K562 (cell line): ENCODE results near the gene MAPT. TPM values are rescaled to one million over a fixed set of nuclear protein-coding genes. Genes with fewer than 3 reads are reported as not detected.

Experiments
- ATAC-seq: fragments of 200-7000 bp; cut with Tn5 transposase; 3 replicates; pipeline ENCODE4 v1.9.1; 2020; ENCODE audit warnings: moderate library complexity
- BruUV-seq: library from RNA; stranded (reverse); fragments of 400-500 nt; replicated peaks from 2 replicates; lab custom pipeline; 2021; lab: Mats Ljungman, UMichigan
- CTCF ChIA-PET: fragments of 300-600 bp; formaldehyde crosslinking; extraction: SDS; loops from one replicate; lab custom pipeline; 2021; ENCODE audit warnings: low intra/inter-chr PET ratio; lab: Yijun Ruan, JAX
- POLR2A ChIA-PET: fragments of 300-600, 350-650 bp; sonication (Branson Sonifier 250); formaldehyde crosslinking; extraction: SDS; loops from one replicate; lab custom pipeline; 2021; ENCODE audit warnings: antibody characterized with exemption, inconsistent platforms; lab: Yijun Ruan, JAX
- DNase-seq, 4 experiments: peaks; one replicate each; pipeline versions ENCODE4 v3.0.0 to v3.0.0-alpha.2; 2011 to 2018; ENCODE audit warnings: low spot score in 3 of 4, mixed read lengths in 3 of 4; ENCODE audit errors: extremely low read depth in 1 of 4
- FAIRE-seq: peaks from 2 replicates; lab custom pipeline; 2011; peaks lifted over from hg19 to GRCh38; lab: Jason Lieb, UNC
- H2AFZ ChIP-seq: 2 replicates; pipeline ENCODE4 v1.6.0; 2011; ENCODE audit warnings: low read depth, low read length, control low read depth, inconsistent platforms
- H3K27ac ChIP-seq: fragments of 200-600 bp; 3 replicates; pipeline ENCODE4 v1.8.0; 2011; ENCODE audit warnings: low read depth, mild to moderate bottlenecking, control low read depth, inconsistent platforms, low read length, moderate library complexity, mixed read lengths; ENCODE audit errors: extremely low read depth
- H3K27me3 ChIP-seq, 2 experiments: fragments of 300-600 bp in 1 of 2; 2 replicates in 1 of 2; 3 replicates in 1 of 2; pipeline versions ENCODE4 v1.6.0 to v1.8.0; 2011; ENCODE audit warnings: inconsistent platforms in 2 of 2, low read length in 2 of 2, mild to moderate bottlenecking in 1 of 2, mixed read lengths in 1 of 2, moderate library complexity in 1 of 2; ENCODE audit not compliant: control insufficient read depth in 2 of 2, insufficient read depth in 2 of 2
- H3K36me3 ChIP-seq: fragments of 300-600 bp; 3 replicates; pipeline ENCODE4 v1.8.0; 2011; ENCODE audit warnings: mild to moderate bottlenecking, low read length, inconsistent platforms; ENCODE audit not compliant: control insufficient read depth, insufficient read depth
- H3K4me1 ChIP-seq, 2 experiments: fragments of 200-600 bp in 1 of 2; replicated peaks in 1 of 2; 2 replicates in 1 of 2; 3 replicates in 1 of 2; pipeline versions ENCODE4 v1.5.1 to v1.8.0; 2011; ENCODE audit warnings: inconsistent platforms in 2 of 2, low read length in 2 of 2, mild to moderate bottlenecking in 1 of 2, mixed read lengths in 1 of 2, moderate library complexity in 1 of 2; ENCODE audit not compliant: control insufficient read depth in 2 of 2, insufficient read depth in 2 of 2
- H3K4me2 ChIP-seq: 2 replicates; pipeline ENCODE4 v1.6.1; 2011; ENCODE audit warnings: low read length, control low read depth, inconsistent platforms, mixed read lengths; ENCODE audit not compliant: insufficient read depth
- H3K4me3 ChIP-seq: fragments of 200-600 bp; sonication (generic), shearing (Covaris generic); 2 replicates; pipeline ENCODE4 v1.5.1; 2016; ENCODE audit warnings: control low read depth, inconsistent platforms
- H3K79me2 ChIP-seq: fragments of 200-600 bp; 3 replicates; pipeline ENCODE4 v1.8.0; 2011; ENCODE audit warnings: low read length, inconsistent platforms; ENCODE audit not compliant: control insufficient read depth, insufficient read depth
- H3K9ac ChIP-seq, 2 experiments: 2 replicates each; pipeline versions ENCODE4 v1.6.0 to v1.6.1; 2011; ENCODE audit warnings: low read depth in 2 of 2, low read length in 2 of 2, control low read depth in 1 of 2, inconsistent platforms in 1 of 2, mild to moderate bottlenecking in 1 of 2, mixed read lengths in 1 of 2; ENCODE audit not compliant: insufficient read depth in 1 of 2
- H3K9me1 ChIP-seq: one replicate; pipeline ENCODE4 v1.6.0; 2011; ENCODE audit warnings: inconsistent platforms, mild to moderate bottlenecking, low read length, moderate library complexity; ENCODE audit not compliant: control insufficient read depth, insufficient read depth
- H3K9me3 ChIP-seq: replicated peaks from 2 replicates; pipeline ENCODE4 v1.5.1; 2011; ENCODE audit warnings: low read depth, low read length, inconsistent platforms; ENCODE audit not compliant: control insufficient read depth, insufficient read depth
- H4K20me1 ChIP-seq: replicated peaks from 2 replicates; pipeline ENCODE4 v1.6.1; 2011; ENCODE audit warnings: low read length, inconsistent platforms, mixed read lengths; ENCODE audit not compliant: control insufficient read depth, insufficient read depth
- CEBPB ChIP-seq: fragments of 450-650 bp; IDR thresholded peaks from 2 replicates; pipeline ENCODE4 v1.6.1; 2016; ENCODE audit warnings: missing genetic modification characterization, missing compliant biosample characterization
- CEBPG ChIP-seq, 3 experiments: fragments of 200-800 bp in 1 of 3; sonication (Bioruptor generic) in 1 of 3; sonication (generic) in 1 of 3; formaldehyde crosslinking in 1 of 3; IDR thresholded peaks in 2 of 3; conservative IDR thresholded peaks in 1 of 3; 2 replicates each; pipeline versions ENCODE4 v1.6.1 to v1.8.0; 2016 to 2022; ENCODE audit warnings: missing compliant biosample characterization in 2 of 3, missing genetic modification characterization in 2 of 3, mild to moderate bottlenecking in 1 of 3, missing genetic modification reagents in 1 of 3
- FOSL1 ChIP-seq: fragments of 200-800 bp; sonication (Bioruptor generic); conservative IDR thresholded peaks from 2 replicates; pipeline ENCODE4 v1.6.1; 2016; ENCODE audit warnings: missing genetic modification characterization, missing compliant biosample characterization
- FOXM1 ChIP-seq, 2 experiments: fragments of 450-650 bp in 1 of 2; sonication (generic) in 1 of 2; formaldehyde crosslinking in 1 of 2; IDR thresholded peaks; 2 replicates each; pipeline versions ENCODE4 v1.6.1 to v1.9.0; 2017 to 2022; ENCODE audit warnings: low read depth in 2 of 2, mild to moderate bottlenecking in 2 of 2, missing genetic modification reagents in 1 of 2, moderate library complexity in 1 of 2
- MCM2 ChIP-seq: fragments of 450-650 bp; IDR thresholded peaks from 2 replicates; pipeline ENCODE4 v1.6.1; 2017; ENCODE audit warnings: low read depth, mild to moderate bottlenecking
- TCFL5 ChIP-seq: fragments of 250-450 bp; sonication (Bioruptor Pico); conservative IDR thresholded peaks from 2 replicates; pipeline ENCODE4 v1.6.1; 2021; ENCODE audit warnings: mild to moderate bottlenecking, moderate library complexity, matching md5 sums
- XRCC5 ChIP-seq: fragments of 200-400 bp; formaldehyde crosslinking; IDR thresholded peaks from 2 replicates; pipeline ENCODE4 v1.6.1; 2017; ENCODE audit warnings: low read depth, mild to moderate bottlenecking, low read length
- WGBS: fragments of 100-300 bp; shearing (Covaris generic); methylation state at CpG from one replicate; pipeline ENCODE4 v1.1.6; 2016; ENCODE audit warnings: low coverage, mixed read lengths; ENCODE audit not compliant: insufficient coverage; ENCODE audit errors: missing lambda C conversion rate; 5-methylcytosine and 5-hydroxymethylcytosine counted together
- in situ Hi-C: fragments of 300-500 bp; cut with MboI; formaldehyde crosslinking; loops from 4 replicates; pipeline ENCODE4 v1.15.0; 2018; ENCODE audit warnings: inconsistent platforms, mixed read lengths
- intact Hi-C: fragments of 100-400 bp; cut with micrococcal nuclease; formaldehyde crosslinking; loops from 2 replicates; pipeline ENCODE4 v1.14.2; 2022
- polyA plus RNA-seq, 8 experiments: library from polyadenylated mRNA; depleted of rRNA in 4 of 8; stranded (reverse) in 5 of 8; unstranded in 3 of 8; fragments of >200 nt; fragmentation: Nextera tagmentation in 2 of 8; fragmentation: Illumina TruSeq in 1 of 8; extraction: Ambion mirVana in 2 of 8; extraction: Trizol in 1 of 8; gene quantifications; 2 replicates each; pipeline versions ENCODE4 v1.2.1 to v1.2.3, GENCODE V29; 2011 to 2014; ENCODE audit warnings: inconsistent platforms in 1 of 8, missing spikeins in 1 of 8
- total RNA-seq, 7 experiments: library from RNA; depleted of rRNA in 6 of 7; stranded (reverse); fragments of >200 nt in 6 of 7; fragmentation: Illumina TruSeq in 2 of 7; extraction: Trizol in 2 of 7; gene quantifications; 2 replicates each; pipeline versions ENCODE4 v1.2.1 to v1.2.3, GENCODE V29; 2011 to 2021; ENCODE audit warnings: low replicate concordance in 1 of 7
- TF ChIP-seq, protein P1 (sequence below), 2 experiments: fragments of 250-450 bp in 1 of 2; fragments of 450-650 bp in 1 of 2; sonication (Bioruptor Pico) in 1 of 2; IDR thresholded peaks; 2 replicates each; pipeline versions ENCODE4 v1.6.1 to v1.8.0; 2016 to 2021; ENCODE audit warnings: mild to moderate bottlenecking in 2 of 2, moderate library complexity in 2 of 2, missing compliant biosample characterization in 1 of 2, missing genetic modification characterization in 1 of 2

Gene MAPT
- total and polyA plus RNA-seq, 9 of the 15 experiments (the other 6 are each of a cell fraction or from before 2014, with no cell fraction given), result 0.04 to 1.1 (median 0.36) TPM

- intact Hi-C loops, result no loop called here
- CTCF ChIA-PET, result no interaction called here
- BruUV-seq, result no TSS peak
Observed at GRCh38 chr17:45868276-45868675, 26.1 kb upstream of the MAPT start.

More at GRCh38 chr17:45868276-45868675, 26.1 kb upstream of the MAPT start:
- no peak for DNase-seq
- no peaks in the 10 kb centered on the region for H4K20me1 ChIP-seq
- POLR2A ChIA-PET, result no interaction called here
- ATAC-seq, result no peak
- H3K4me1 ChIP-seq, result peaks cover 3 to 11% of the 10 kb centered on the region in 2 experiments; a peak in 2 of 5 replicates
- no peak for TF ChIP-seq MCM2
- TF ChIP-seq TCFL5, result no peak
- TF ChIP-seq, protein P1, sequence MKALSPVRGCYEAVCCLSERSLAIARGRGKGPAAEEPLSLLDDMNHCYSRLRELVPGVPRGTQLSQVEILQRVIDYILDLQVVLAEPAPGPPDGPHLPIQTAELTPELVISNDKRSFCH (CRISPR knock-in tag; IDR thresholded peaks at IDR 0.05), result no peak
- TF ChIP-seq, protein P1 (tag; IDR thresholded peaks at IDR 0.05), result no peak
- TF ChIP-seq FOXM1 (IDR thresholded peaks at IDR 0.05; ENCODE audit: low read depth), result no peak
- TF ChIP-seq FOXM1 (CRISPR knock-in tag; IDR thresholded peaks at IDR 0.05; ENCODE audit: low read depth), result no peak
- TF ChIP-seq XRCC5, result no peak
- TF ChIP-seq CEBPG (CRISPR knock-in tag; IDR thresholded peaks at IDR 0.05), result no peak
- peak in 1 of 2 experiments; percentile 71; a peak in 2 of 4 replicates for TF ChIP-seq CEBPG (tag; conservative IDR thresholded peaks at IDR 0.05 in 1 of 2, IDR thresholded peaks at IDR 0.05 in 1 of 2)
- peak; percentile 20; the same call in 1 of the 2 replicates for TF ChIP-seq CEBPB (tag)
- peak; percentile 39 for TF ChIP-seq FOSL1 (tag)
- WGBS, result 46% methylated on average over 5 of the region's 5 CpGs
- no peaks in the 10 kb centered on the region for H3K79me2 ChIP-seq
- peak overlapping the region; percentile 60; the same call in 1 of the 2 replicates for H2AFZ ChIP-seq
- no peak overlapping the region for H3K4me3 ChIP-seq
- H3K9me1 ChIP-seq, result no peaks in the 10 kb centered on the region
- no peaks in the 10 kb centered on the region for H3K9me3 ChIP-seq
- in situ Hi-C loops, result no loop called here
- no peak overlapping the region for H3K9ac ChIP-seq
- FAIRE-seq, result no peak
- peaks cover 11 to 28% of the 10 kb centered on the region in 2 experiments; a peak in 3 of 5 replicates for H3K27me3 ChIP-seq
- H3K36me3 ChIP-seq, result no peaks in the 10 kb centered on the region
- no peak overlapping the region for H3K27ac ChIP-seq
- H3K4me2 ChIP-seq, result no peak overlapping the region
